Brain microvascular endothelial cell (primary cell): ENCODE data around the gene COL25A1.
A peak's percentile ranks its signal among the peaks of the same experiment; 100 is the strongest.
"Not testable (repeated sequence)": the region's sequence is repeated elsewhere in the genome, so short reads cannot be mapped to it uniquely, and the experiment has no call there.

ENCODE experiments used
- DNase-seq: peaks from one replicate; pipeline ENCODE4 v3.0.0-alpha.2; 2020
- H3K27ac ChIP-seq: fragments of 250-450 bp; sonication (Bioruptor Pico); 2 replicates; pipeline ENCODE4 v1.5.1; 2020; ENCODE audit warnings: mild to moderate bottlenecking, moderate library complexity
- H3K27me3 ChIP-seq: fragments of 250-450 bp; sonication (Bioruptor Pico); replicated peaks from 2 replicates; pipeline ENCODE4 v1.5.1; 2020; ENCODE audit warnings: mild to moderate bottlenecking
- H3K36me3 ChIP-seq: fragments of 250-450 bp; sonication (Bioruptor Pico); replicated peaks from 2 replicates; pipeline ENCODE4 v1.5.1; 2020; ENCODE audit warnings: mild to moderate bottlenecking
- H3K4me3 ChIP-seq: 2 replicates; pipeline ENCODE4 v1.5.1; 2011; ENCODE audit warnings: low read depth, mild to moderate bottlenecking, control low read depth, low read length, moderate library complexity
- in situ Hi-C: cut with HindIII; loops from 2 replicates; pipeline ENCODE4 v1.10.0; 2017; ENCODE audit warnings: low sequenced_read_pairs, low pct_ligation_motif_present
- TF ChIP-seq, protein P1 (sequence below): IDR thresholded peaks from 2 replicates; pipeline ENCODE4 v1.5.1; 2011; ENCODE audit warnings: low read depth, mild to moderate bottlenecking, moderate library complexity, low read length, control low read depth, inconsistent platforms; ENCODE audit errors: missing control alignments

The COL25A1 gene

DNA sequence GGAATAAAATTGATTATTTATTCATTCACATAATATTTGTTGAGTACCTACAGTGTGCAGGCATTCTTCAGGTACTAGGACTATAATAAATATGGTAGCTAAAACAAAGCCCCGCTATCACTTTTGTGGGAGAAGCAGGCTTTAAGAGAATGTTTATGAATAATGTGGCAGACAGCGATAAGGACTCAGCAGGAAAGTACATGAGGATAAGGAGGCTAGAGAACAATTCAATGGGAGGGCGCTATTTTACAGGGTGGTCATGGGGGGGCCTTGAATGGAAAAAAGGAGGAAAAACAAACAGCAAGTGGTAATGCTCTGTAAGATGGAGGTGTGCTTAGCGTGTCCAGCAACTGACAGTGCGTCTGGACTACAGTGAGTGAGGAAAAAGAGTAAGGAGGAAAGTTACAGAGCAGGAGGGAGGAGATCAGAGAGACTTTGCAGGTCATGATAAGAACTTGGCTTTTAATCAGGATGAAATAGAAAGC, 275.4 kb downstream of the COL25A1 start:
- in situ Hi-C loops: no loop called here
- Histone ChIP-seq H3K36me3 (no peaks in the 10 kb centered on the region), H3K4me3 (no peak overlapping the region), H3K27ac (peak overlapping the region; percentile 12), H3K27me3 (no peaks in the 10 kb centered on the region)
- no peak for DNase-seq
- TF ChIP-seq, protein P1, sequence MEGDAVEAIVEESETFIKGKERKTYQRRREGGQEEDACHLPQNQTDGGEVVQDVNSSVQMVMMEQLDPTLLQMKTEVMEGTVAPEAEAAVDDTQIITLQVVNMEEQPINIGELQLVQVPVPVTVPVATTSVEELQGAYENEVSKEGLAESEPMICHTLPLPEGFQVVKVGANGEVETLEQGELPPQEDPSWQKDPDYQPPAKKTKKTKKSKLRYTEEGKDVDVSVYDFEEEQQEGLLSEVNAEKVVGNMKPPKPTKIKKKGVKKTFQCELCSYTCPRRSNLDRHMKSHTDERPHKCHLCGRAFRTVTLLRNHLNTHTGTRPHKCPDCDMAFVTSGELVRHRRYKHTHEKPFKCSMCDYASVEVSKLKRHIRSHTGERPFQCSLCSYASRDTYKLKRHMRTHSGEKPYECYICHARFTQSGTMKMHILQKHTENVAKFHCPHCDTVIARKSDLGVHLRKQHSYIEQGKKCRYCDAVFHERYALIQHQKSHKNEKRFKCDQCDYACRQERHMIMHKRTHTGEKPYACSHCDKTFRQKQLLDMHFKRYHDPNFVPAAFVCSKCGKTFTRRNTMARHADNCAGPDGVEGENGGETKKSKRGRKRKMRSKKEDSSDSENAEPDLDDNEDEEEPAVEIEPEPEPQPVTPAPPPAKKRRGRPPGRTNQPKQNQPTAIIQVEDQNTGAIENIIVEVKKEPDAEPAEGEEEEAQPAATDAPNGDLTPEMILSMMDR: no peak

DNA sequence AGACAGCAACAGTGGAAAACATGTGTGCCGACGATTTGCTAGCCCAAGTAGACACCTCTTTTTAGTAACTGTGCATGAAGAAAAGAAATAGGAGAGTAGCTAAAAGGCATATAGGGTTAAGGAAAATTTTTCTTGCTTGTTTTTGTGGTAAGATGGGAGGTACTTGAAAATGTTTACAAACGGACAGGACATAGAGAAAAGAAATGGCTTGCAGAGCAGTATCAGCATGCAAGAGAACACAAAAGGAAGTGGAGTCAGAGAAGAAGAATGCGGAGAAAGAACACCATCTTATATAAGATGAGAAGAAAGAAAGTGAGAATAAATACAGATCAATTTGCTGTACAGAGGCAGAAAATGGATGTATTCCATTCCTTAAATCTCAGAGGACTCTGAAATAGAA, 275.9 kb downstream of the COL25A1 start:
- TF ChIP-seq, protein P1: no peak
- Histone ChIP-seq H3K4me3 (no peak overlapping the region), H3K27ac (peak overlapping the region; percentile 12), H3K36me3 (no peaks in the 10 kb centered on the region), H3K27me3 (no peaks in the 10 kb centered on the region)
- DNase-seq: peak; percentile 35
- in situ Hi-C loops: no loop called here

DNA sequence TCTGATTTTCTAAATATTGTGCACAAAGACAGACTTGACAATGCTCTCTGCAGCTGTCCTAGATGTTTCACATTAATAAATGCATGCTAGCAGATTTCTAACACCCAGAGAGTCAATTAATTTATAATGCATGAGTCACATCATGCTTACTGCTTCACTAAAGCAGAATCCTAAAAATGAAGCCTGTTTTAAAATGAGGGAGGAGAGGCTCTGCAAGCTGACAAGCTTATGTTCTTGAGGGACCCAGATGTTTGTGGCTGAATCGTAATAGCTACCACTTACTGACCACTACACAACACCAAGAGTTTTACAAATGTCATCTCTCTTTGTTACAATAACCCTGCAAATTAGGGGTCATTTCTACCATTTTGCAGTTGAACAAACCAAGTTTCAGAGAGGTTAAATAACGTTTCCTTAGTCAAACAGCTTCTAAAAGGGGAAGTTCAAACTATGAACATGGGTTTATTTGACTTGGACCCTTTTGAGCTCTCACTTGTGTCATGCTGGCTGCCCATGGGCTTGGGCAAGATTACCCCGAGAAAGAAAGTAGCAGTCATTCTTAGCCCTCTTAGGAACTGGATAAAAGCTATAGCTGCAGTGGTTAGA, 276.9 kb downstream of the COL25A1 start:
- TF ChIP-seq, protein P1: no peak
- in situ Hi-C loops: no loop called here
- no peaks in the 10 kb centered on the region for H3K27me3 ChIP-seq
- no peak overlapping the region for H3K27ac ChIP-seq
- no peaks in the 10 kb centered on the region for H3K36me3 ChIP-seq
- no peak for DNase-seq
- H3K4me3 ChIP-seq: no peak overlapping the region

DNA sequence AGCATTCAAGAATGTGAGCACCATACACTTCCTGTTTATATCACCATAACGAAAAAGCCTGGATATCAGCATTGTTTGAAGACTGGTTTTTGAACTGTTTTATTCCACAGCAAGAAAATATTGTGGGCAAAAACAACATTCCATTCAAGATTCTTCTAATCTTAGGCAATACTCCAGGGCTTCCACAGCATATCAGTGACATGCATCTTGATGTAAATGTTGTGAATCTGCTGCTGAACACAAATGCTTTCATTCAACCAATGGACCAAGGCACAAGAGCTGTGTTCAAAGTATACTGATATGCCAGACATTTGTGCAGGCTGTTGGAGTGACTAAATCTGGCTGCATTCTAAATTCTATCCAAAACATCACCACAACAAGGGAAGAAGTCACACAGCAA, 279.5 kb downstream of the COL25A1 start:
- in situ Hi-C loops: no loop called here
- Histone ChIP-seq H3K27ac (no peak overlapping the region), H3K27me3 (no peaks in the 10 kb centered on the region), H3K36me3 (no peaks in the 10 kb centered on the region), H3K4me3 (no peak overlapping the region)
- DNase-seq: no peak
- TF ChIP-seq, protein P1: no peak

DNA sequence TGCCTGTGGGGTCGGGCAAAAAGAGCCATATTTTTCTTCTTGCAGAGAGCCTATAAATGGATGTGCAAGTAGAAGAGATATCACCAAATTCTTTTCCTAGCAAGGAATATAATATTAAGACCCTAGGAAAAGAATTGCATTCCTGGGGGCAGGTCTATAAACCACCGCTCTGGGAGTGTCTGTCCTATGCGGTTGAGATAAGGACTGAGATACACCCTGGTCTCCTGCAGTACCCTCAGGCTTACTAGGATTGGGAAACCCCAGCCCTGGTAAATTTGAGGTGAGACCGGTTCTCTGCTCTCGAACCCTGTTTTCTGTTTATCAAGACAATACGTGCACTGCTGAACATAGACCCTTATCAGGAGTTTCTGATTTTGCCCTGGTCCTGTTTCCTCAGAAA, 280.8 kb downstream of the COL25A1 start:
- in situ Hi-C loops, H3K27ac ChIP-seq, H3K4me3 ChIP-seq, DNase-seq, H3K36me3 ChIP-seq, H3K27me3 ChIP-seq: not testable (repeated sequence)

DNA sequence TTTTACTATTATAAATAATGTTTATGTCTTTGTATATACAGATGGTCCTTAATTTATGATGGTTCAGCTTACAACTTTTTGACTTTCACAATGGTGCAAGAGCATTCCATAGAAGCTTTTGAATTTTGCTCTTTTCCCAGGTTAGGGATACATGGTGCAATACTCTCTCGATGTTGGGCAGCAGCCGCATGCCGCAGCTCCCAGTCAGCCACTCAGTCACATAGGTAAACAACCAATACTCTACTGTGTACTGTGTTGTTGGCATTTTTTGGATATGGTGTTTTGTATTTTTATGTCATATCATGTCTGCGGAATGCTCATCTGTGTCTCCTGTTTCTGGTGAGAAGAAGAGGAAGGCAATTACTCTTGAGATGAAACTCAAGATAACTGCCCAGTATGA, 281.6 kb downstream of the COL25A1 start:
- no peaks in the 10 kb centered on the region for H3K27me3 ChIP-seq
- in situ Hi-C loops: no loop called here

More for the DNA sequence above, 281.6 kb downstream of the COL25A1 start:
- Histone ChIP-seq H3K27ac (no peak overlapping the region), H3K4me3 (no peak overlapping the region), H3K36me3 (no peaks in the 10 kb centered on the region)
- no peak for DNase-seq
- TF ChIP-seq, protein P1: no peak
